OCI-LY7 (cell line): ENCODE data around the gene TMPRSS15.

Source experiments
- CTCF ChIP-seq: fragments of 200-600 bp; sonication (generic); conservative IDR thresholded peaks from 2 replicates; pipeline ENCODE4 v1.5.1; 2014; ENCODE audit warnings: mild to moderate bottlenecking, antibody characterized with exemption, low read length, moderate library complexity, mixed read lengths
- EZH2phosphoT487 ChIP-seq: fragments of 200-600 bp; sonication (generic); IDR thresholded peaks from 2 replicates; pipeline ENCODE4 v1.6.1; 2018; ENCODE audit warnings: low read depth, borderline replicate concordance, mild to moderate bottlenecking, mixed run types, antibody characterized with exemption, low read length, moderate library complexity, mixed read lengths

DNA sequence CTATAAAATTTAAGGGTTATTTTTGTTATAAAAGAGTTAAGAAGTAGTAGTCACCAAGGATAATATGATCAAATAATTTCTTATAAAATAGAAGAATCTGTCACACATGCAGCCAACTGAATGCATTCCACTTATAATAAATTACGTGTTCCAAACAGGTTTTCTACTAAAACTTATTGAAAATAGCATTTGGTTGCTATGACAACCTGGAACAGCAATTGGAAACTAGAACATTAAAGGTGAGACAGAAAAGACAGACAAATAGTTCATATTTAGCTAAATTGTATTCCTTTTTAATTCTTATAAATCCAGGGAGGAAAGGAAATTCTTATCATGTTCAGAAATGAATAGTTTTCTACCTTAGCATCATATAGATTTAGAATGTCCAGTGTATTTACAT, 168.0 kb downstream of the TMPRSS15 start:
- TF ChIP-seq CTCF: no peak
- no peak for TF ChIP-seq EZH2phosphoT487
